ENCODE results near the gene PRDM7. TPM values are rescaled to one million over a fixed set of nuclear protein-coding genes. Genes with fewer than 3 reads are reported as not detected.

The PRDM7 gene
- total and polyA plus RNA-seq, 2 donors from 2014 or later: not detected

DNA sequence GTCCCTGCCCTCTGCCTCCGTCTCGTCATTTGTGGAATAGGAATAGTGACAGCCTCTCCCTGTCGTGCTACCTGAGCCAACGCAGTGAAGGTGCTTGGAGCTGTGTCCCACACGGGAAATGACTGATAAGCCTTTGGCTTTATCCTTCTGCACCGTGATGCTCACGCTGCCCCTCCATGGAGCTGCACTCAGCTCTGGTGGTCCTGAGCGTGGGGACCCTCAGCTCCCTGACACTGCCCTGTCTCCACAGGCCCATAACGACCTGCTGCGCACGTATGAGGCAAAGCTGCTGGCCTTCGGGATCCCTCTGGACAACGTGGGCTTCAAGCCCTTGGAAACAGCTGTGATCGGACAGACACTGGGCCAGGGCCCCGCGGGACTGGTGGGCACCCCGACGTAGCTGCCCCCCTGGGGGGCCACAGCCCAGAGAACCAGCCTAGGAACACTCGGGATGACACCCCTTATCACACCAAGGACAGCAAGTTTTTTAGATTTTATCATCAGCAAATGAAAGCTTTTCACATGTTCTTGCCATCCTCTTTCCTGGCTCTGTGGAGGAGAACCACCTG lies 34.1 kb downstream of the PRDM7 start:
- Histone ChIP-seq H3K4me3 (ENCODE audit: low read length in 3 of 3) (no peak overlapping the region), H3K9ac (ENCODE audit: low read length in 3 of 3) (no peak overlapping the region), H3K27ac (ENCODE audit: low read depth in 2 of 2, low read length in 2 of 2) (no peak overlapping the region), H3K4me1 (ENCODE audit: control insufficient read depth in 2 of 3, insufficient read depth in 2 of 3, low read depth in 1 of 3, low read length in 3 of 3) (peaks cover 0 to 13% (median 0%) of the 10 kb centered on the region in 3 donors), H3K27me3 (ENCODE audit: control insufficient read depth, insufficient read depth, low read length) (no peaks in the 10 kb centered on the region), H3K9me3 (ENCODE audit: control insufficient read depth in 2 of 3, insufficient read depth in 1 of 3, low read length in 3 of 3) (no peaks in the 10 kb centered on the region), H3K36me3 (ENCODE audit: control insufficient read depth in 2 of 3, insufficient read depth in 3 of 3, low read length in 3 of 3) (peaks cover 0 to 18% (median 17%) of the 10 kb centered on the region in 3 donors)
- TF ChIP-seq, protein P1, sequence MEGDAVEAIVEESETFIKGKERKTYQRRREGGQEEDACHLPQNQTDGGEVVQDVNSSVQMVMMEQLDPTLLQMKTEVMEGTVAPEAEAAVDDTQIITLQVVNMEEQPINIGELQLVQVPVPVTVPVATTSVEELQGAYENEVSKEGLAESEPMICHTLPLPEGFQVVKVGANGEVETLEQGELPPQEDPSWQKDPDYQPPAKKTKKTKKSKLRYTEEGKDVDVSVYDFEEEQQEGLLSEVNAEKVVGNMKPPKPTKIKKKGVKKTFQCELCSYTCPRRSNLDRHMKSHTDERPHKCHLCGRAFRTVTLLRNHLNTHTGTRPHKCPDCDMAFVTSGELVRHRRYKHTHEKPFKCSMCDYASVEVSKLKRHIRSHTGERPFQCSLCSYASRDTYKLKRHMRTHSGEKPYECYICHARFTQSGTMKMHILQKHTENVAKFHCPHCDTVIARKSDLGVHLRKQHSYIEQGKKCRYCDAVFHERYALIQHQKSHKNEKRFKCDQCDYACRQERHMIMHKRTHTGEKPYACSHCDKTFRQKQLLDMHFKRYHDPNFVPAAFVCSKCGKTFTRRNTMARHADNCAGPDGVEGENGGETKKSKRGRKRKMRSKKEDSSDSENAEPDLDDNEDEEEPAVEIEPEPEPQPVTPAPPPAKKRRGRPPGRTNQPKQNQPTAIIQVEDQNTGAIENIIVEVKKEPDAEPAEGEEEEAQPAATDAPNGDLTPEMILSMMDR (IDR thresholded peaks at IDR 0.05; ENCODE audit: borderline replicate concordance, extremely low read depth, insufficient read depth): no peak
- FAIRE-seq: no peak
- intact Hi-C loops (cut with DNase I): no loop called here
- no peak for DNase-seq

DNA sequence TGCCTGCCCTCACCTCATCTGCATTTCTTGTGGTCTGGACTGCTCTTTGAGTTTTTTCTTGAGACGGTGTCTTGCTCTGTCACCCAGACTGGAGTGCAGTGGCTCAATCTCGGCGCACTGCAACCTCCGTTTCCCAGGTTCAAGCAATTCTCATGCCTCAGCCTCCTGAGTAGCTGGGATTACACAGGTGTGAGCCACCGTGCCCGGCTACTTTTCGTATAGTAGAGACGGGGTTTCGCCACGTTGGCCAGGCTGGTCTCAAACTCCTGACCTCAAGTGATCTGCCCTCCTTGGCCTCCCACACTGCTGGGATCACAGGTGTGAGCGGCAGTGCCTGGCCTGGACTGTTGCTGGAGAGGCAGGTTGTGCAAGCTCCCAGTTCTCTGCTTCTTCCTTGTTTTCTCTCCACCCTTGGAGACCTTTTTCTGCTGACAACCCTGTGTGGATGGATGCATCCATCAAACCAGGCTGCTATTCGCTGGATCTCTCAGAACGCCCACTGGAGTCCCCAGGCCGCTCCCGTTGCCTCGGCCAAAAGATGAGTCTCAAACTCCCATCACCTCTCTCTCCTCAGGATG lies 35.1 kb downstream of the PRDM7 start:
- Histone ChIP-seq H3K9me3 (ENCODE audit: control insufficient read depth in 2 of 3, insufficient read depth in 1 of 3, low read length in 3 of 3) (no peaks in the 10 kb centered on the region), H3K27me3 (ENCODE audit: control insufficient read depth, insufficient read depth, low read length) (no peaks in the 10 kb centered on the region), H3K9ac (ENCODE audit: low read length in 3 of 3) (no peak overlapping the region), H3K4me3 (ENCODE audit: low read length in 3 of 3) (no peak overlapping the region), H3K4me1 (ENCODE audit: control insufficient read depth in 2 of 3, insufficient read depth in 2 of 3, low read depth in 1 of 3, low read length in 3 of 3) (peaks cover 0 to 9% (median 0%) of the 10 kb centered on the region in 3 donors), H3K36me3 (ENCODE audit: control insufficient read depth in 2 of 3, insufficient read depth in 3 of 3, low read length in 3 of 3) (peaks cover 0 to 26% (median 24%) of the 10 kb centered on the region in 3 donors), H3K27ac (ENCODE audit: low read depth in 2 of 2, low read length in 2 of 2) (no peak overlapping the region)
- FAIRE-seq (no peak), DNase-seq (no peak)
- TF ChIP-seq, protein P1 (IDR thresholded peaks at IDR 0.05; ENCODE audit: borderline replicate concordance, extremely low read depth, insufficient read depth): no peak
- intact Hi-C loops (cut with DNase I): no loop called here

DNA sequence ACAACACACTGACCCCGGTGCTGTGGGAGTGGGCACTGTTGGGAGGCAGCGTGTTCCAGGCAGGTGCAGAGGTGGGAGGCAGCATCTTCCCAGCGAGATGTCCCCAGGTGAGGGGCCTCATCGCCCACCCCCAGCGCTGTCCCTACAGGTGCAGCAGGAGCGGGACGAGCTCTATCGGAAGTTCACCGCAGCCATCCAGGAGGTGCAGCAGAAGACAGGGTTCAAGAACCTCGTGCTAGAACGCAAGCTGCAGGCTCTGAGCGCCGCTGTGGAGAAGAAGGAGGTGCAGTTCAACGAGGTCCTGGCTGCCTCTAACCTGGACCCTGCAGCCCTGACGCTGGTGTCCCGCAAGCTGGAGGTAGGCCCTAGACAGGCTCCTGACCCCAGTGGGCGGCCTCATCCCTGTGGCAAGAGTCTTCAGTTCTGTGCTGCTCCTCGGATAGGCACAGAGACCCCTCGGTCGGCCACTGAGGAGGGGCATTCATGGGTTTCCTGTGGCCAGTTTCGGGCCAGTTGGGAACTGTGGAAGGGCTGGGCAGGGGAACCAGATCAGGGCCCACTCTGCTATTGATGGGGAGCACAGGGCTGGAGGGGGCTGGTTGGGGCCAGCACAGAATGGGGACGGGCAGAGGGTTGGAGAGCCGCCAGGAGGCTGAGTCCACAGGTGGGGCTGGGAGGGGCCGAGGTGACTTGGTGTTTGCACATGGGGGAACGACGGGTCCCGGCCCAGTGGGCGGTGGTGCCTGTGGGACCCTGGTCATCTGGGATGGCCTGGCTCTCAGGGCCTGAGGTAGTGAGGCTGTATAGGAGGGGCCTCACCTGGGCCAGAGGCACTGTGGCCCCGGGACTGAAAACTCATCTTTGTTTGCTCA lies 36.7 kb downstream of the PRDM7 start:
- TF ChIP-seq, protein P1 (IDR thresholded peaks at IDR 0.05; ENCODE audit: borderline replicate concordance, extremely low read depth, insufficient read depth): no peak
- Histone ChIP-seq H3K4me3 (ENCODE audit: low read length in 3 of 3) (no peak overlapping the region), H3K4me1 (ENCODE audit: control insufficient read depth in 2 of 3, insufficient read depth in 2 of 3, low read depth in 1 of 3, low read length in 3 of 3) (no peaks in the 10 kb centered on the region), H3K27me3 (ENCODE audit: control insufficient read depth, insufficient read depth, low read length) (no peaks in the 10 kb centered on the region), H3K9me3 (ENCODE audit: control insufficient read depth in 2 of 3, insufficient read depth in 1 of 3, low read length in 3 of 3) (no peaks in the 10 kb centered on the region), H3K9ac (ENCODE audit: low read length in 3 of 3) (no peak overlapping the region), H3K36me3 (ENCODE audit: control insufficient read depth in 2 of 3, insufficient read depth in 3 of 3, low read length in 3 of 3) (peaks cover 0 to 41% (median 35%) of the 10 kb centered on the region in 3 donors), H3K27ac (ENCODE audit: low read depth in 2 of 2, low read length in 2 of 2) (no peak overlapping the region)
- intact Hi-C loops (cut with DNase I): no loop called here
- DNase-seq: no peak
- FAIRE-seq: no peak
